Measurements from ENCODE around the gene HS3ST4. TPM values are rescaled to one million over a fixed set of nuclear protein-coding genes. Genes with fewer than 3 reads are reported as not detected.

The HS3ST4 gene
- polyA plus RNA-seq, 1 donor from 2014 or later: 13.0 TPM

GRCh38 chr16:26161461-26162180 is 469.9 kb downstream of the HS3ST4 start:
- no peaks in the 10 kb centered on the region for H3K9me2 ChIP-seq (ENCODE audit: insufficient read depth, low read length)
- H3K27ac ChIP-seq (ENCODE audit: low read length): no peak overlapping the region
- no peak for TF ChIP-seq SMC3 (conservative IDR thresholded peaks at IDR 0.05; ENCODE audit: poor library complexity)
- TF ChIP-seq TAF1 (IDR thresholded peaks at IDR 0.05; ENCODE audit: low read depth): no peak
- TF ChIP-seq REST (IDR thresholded peaks at IDR 0.05; ENCODE audit: borderline replicate concordance): no peak
- no peak for TF ChIP-seq MXI1 (conservative IDR thresholded peaks at IDR 0.05; ENCODE audit: poor library complexity, severe bottlenecking)
- no peak for TF ChIP-seq RAD21 (conservative IDR thresholded peaks at IDR 0.05)
- TF ChIP-seq EZH2 (IDR thresholded peaks at IDR 0.05; ENCODE audit: borderline replicate concordance, insufficient read depth, low read length, poor library complexity, severe bottlenecking): no peak
- no peak for TF ChIP-seq CTCF (IDR thresholded peaks at IDR 0.05; ENCODE audit: poor library complexity, severe bottlenecking)
- H4K20me1 ChIP-seq (ENCODE audit: insufficient read depth): no peaks in the 10 kb centered on the region
- H3K9ac ChIP-seq (ENCODE audit: low read length): no peak overlapping the region
- H3K79me2 ChIP-seq (replicated peaks; ENCODE audit: insufficient read depth, low read length): no peaks in the 10 kb centered on the region
- no peaks in the 10 kb centered on the region for H3K27me3 ChIP-seq (ENCODE audit: insufficient read depth, low read depth, low read length)
- H3K4me3 ChIP-seq (ENCODE audit: low read length): no peak overlapping the region
- no peaks in the 10 kb centered on the region for H3K36me3 ChIP-seq (ENCODE audit: insufficient read depth, low read length)
- H3K9me3 ChIP-seq (ENCODE audit: low read length): no peaks in the 10 kb centered on the region
- H3K4me2 ChIP-seq (ENCODE audit: low read length): no peak overlapping the region
- H3F3A ChIP-seq (ENCODE audit: insufficient read depth, low read length, poor library complexity, severe bottlenecking): no peaks in the 10 kb centered on the region
- H2AFZ ChIP-seq (ENCODE audit: low read depth, low read length): no peak overlapping the region

- Histone ChIP-seq H3K79me2 (replicated peaks; ENCODE audit: insufficient read depth, low read length) (no peaks in the 10 kb centered on the region), H3K9me2 (ENCODE audit: insufficient read depth, low read length) (no peaks in the 10 kb centered on the region), H3F3A (ENCODE audit: insufficient read depth, low read length, poor library complexity, severe bottlenecking) (no peaks in the 10 kb centered on the region), H3K36me3 (ENCODE audit: insufficient read depth, low read length) (no peaks in the 10 kb centered on the region), H3K27ac (ENCODE audit: low read length) (no peak overlapping the region), H3K9ac (ENCODE audit: low read length) (no peak overlapping the region), H2AFZ (ENCODE audit: low read depth, low read length) (no peak overlapping the region), H4K20me1 (ENCODE audit: insufficient read depth) (no peaks in the 10 kb centered on the region), H3K4me2 (ENCODE audit: low read length) (no peak overlapping the region), H3K4me3 (ENCODE audit: low read length) (no peak overlapping the region), H3K27me3 (ENCODE audit: insufficient read depth, low read depth, low read length) (no peaks in the 10 kb centered on the region), H3K9me3 (ENCODE audit: low read length) (no peaks in the 10 kb centered on the region)
- TF ChIP-seq EZH2 (IDR thresholded peaks at IDR 0.05; ENCODE audit: borderline replicate concordance, insufficient read depth, low read length, poor library complexity, severe bottlenecking): no peak
- TF ChIP-seq MXI1 (conservative IDR thresholded peaks at IDR 0.05; ENCODE audit: poor library complexity, severe bottlenecking): no peak
- TF ChIP-seq TAF1 (IDR thresholded peaks at IDR 0.05; ENCODE audit: low read depth): no peak
- TF ChIP-seq REST (IDR thresholded peaks at IDR 0.05; ENCODE audit: borderline replicate concordance): no peak
- TF ChIP-seq POLR2AphosphoS5 (IDR thresholded peaks at IDR 0.05): no peak
- TF ChIP-seq CTCF (IDR thresholded peaks at IDR 0.05; ENCODE audit: poor library complexity, severe bottlenecking): no peak
Observed at GRCh38 chr16:26169473-26169872, 477.7 kb downstream of the HS3ST4 start.

All from neural cell (in vitro differentiated cells).